PC-3 (cell line): ENCODE data around the gene PCDHGB6.

Experiments used
- CTCF ChIP-seq: fragments of 300-600 bp; sonication (generic); conservative IDR thresholded peaks from 2 replicates; pipeline ENCODE4 v1.5.1; 2017; ENCODE audit warnings: antibody characterized with exemption, low read depth, mild to moderate bottlenecking, low read length
- EZH2 ChIP-seq: fragments of 300-600 bp; sonication (generic); IDR thresholded peaks from one replicate; pipeline ENCODE4 v1.6.1; 2017; ENCODE audit warnings: antibody characterized with exemption, mild to moderate bottlenecking, low read length; ENCODE audit not compliant: unreplicated experiment
- EZH2phosphoT487 ChIP-seq: fragments of 300-600 bp; sonication (generic); IDR thresholded peaks from 2 replicates; pipeline ENCODE4 v1.6.1; 2018; ENCODE audit warnings: mild to moderate bottlenecking, antibody characterized with exemption, low read length, borderline replicate concordance

- TF ChIP-seq CTCF (no peak), EZH2 (no peak), EZH2phosphoT487 (no peak)
Observed at GRCh38 chr5:141441571-141442170, 33.9 kb downstream of the PCDHGB6 start.
